PC-3 (cell line): Measurements from ENCODE around the gene MORN5. TPM values are rescaled to one million over a fixed set of nuclear protein-coding genes. Genes with fewer than 3 reads are reported as not detected.
A peak's percentile ranks its signal among the peaks of the same experiment; 100 is the strongest.

ENCODE experiments used
- ATAC-seq: fragments of 200-7000 bp; cut with Tn5 transposase; 2 replicates; pipeline ENCODE4 v1.9.1; 2020; ENCODE audit warnings: mild to moderate bottlenecking, moderate library complexity
- BruUV-seq: library from RNA; stranded (reverse); fragments of 400-500 nt; replicated peaks from 2 replicates; lab custom pipeline; 2021; lab: Mats Ljungman, UMichigan
- CTCF ChIA-PET: fragments of 300-600 bp; sonication (Branson Sonifier 250); formaldehyde crosslinking; loops from one replicate; lab custom pipeline; 2022; ENCODE audit warnings: antibody characterized with exemption; lab: Charles Lee
- POLR2A ChIA-PET: fragments of 300-600 bp; sonication (Branson Sonifier 250); formaldehyde crosslinking; loops from one replicate; lab custom pipeline; 2022; ENCODE audit warnings: antibody characterized with exemption; ENCODE audit not compliant: unreplicated experiment; lab: Charles Lee
- DNase-seq: peaks from one replicate; pipeline ENCODE4 v3.0.0-alpha.2; 2015
- H2AFZ ChIP-seq: fragments of 300-600 bp; sonication (generic); 2 replicates; pipeline ENCODE4 v1.6.0; 2016; ENCODE audit warnings: antibody characterized with exemption, low read length
- H3F3A ChIP-seq: fragments of 300-600 bp; sonication (generic); one replicate; pipeline ENCODE4 v1.6.0; 2017; ENCODE audit warnings: antibody characterized with exemption, low read length, control low read depth, mild to moderate bottlenecking; ENCODE audit not compliant: unreplicated experiment
- H3K27ac ChIP-seq: fragments of 300-600 bp; sonication (generic); 2 replicates; pipeline ENCODE4 v1.5.1; 2016; ENCODE audit warnings: mild to moderate bottlenecking, low read length
- H3K27me3 ChIP-seq: fragments of 300-600 bp; sonication (generic); 2 replicates; pipeline ENCODE4 v1.6.1; 2016; ENCODE audit warnings: low read length, mixed read lengths
- H3K36me3 ChIP-seq: fragments of 300-600 bp; sonication (generic); 2 replicates; pipeline ENCODE4 v1.6.1; 2016; ENCODE audit warnings: low read depth, mixed run types, low read length, mixed read lengths
- H3K4me1 ChIP-seq: fragments of 300-600 bp; sonication (generic); 2 replicates; pipeline ENCODE4 v1.5.1; 2016; ENCODE audit warnings: low read length; ENCODE audit not compliant: insufficient read depth
- H3K4me2 ChIP-seq: fragments of 300-600 bp; sonication (generic); 2 replicates; pipeline ENCODE4 v1.6.0; 2016; ENCODE audit warnings: low read length
- H3K4me3 ChIP-seq: fragments of 300-600 bp; sonication (generic); 2 replicates; pipeline ENCODE4 v1.5.1; 2016; ENCODE audit warnings: mild to moderate bottlenecking, low read length, mixed read lengths
- H3K79me2 ChIP-seq: fragments of 300-600 bp; sonication (generic); 2 replicates; pipeline ENCODE4 v1.6.1; 2017; ENCODE audit warnings: low read length, mixed read lengths
- H3K9ac ChIP-seq: fragments of 300-600 bp; sonication (generic); 2 replicates; pipeline ENCODE4 v1.6.0; 2016; ENCODE audit warnings: mild to moderate bottlenecking, low read length
- H3K9me2 ChIP-seq: fragments of 300-600 bp; sonication (generic); replicated peaks from 2 replicates; pipeline ENCODE4 v1.6.1; 2016; ENCODE audit warnings: mixed run types, low read length, mixed read lengths
- H3K9me3 ChIP-seq: fragments of 300-600 bp; sonication (generic); 2 replicates; pipeline ENCODE4 v1.6.1; 2016; ENCODE audit warnings: low read length, mixed read lengths
- H4K20me1 ChIP-seq: fragments of 300-600 bp; sonication (generic); 2 replicates; pipeline ENCODE4 v1.6.1; 2016; ENCODE audit warnings: low read length, mixed read lengths
- CTCF ChIP-seq: fragments of 300-600 bp; sonication (generic); conservative IDR thresholded peaks from 2 replicates; pipeline ENCODE4 v1.5.1; 2017; ENCODE audit warnings: antibody characterized with exemption, low read depth, mild to moderate bottlenecking, low read length
- EZH2 ChIP-seq: fragments of 300-600 bp; sonication (generic); IDR thresholded peaks from one replicate; pipeline ENCODE4 v1.6.1; 2017; ENCODE audit warnings: antibody characterized with exemption, mild to moderate bottlenecking, low read length; ENCODE audit not compliant: unreplicated experiment
- EZH2phosphoT487 ChIP-seq: fragments of 300-600 bp; sonication (generic); IDR thresholded peaks from 2 replicates; pipeline ENCODE4 v1.6.1; 2018; ENCODE audit warnings: mild to moderate bottlenecking, antibody characterized with exemption, low read length, borderline replicate concordance
- intact Hi-C: fragments of 100-400 bp; cut with micrococcal nuclease; formaldehyde crosslinking; loops from 2 replicates; pipeline ENCODE4 v1.9.0; 2023
- total RNA-seq: library from RNA; depleted of rRNA; stranded (reverse); fragments of >200 nt; gene quantifications from 2 replicates; pipeline ENCODE4 v1.2.3, GENCODE V29; 2014

Gene MORN5
- total RNA-seq, 1 experiment from 2014 or later = not detected

- Histone ChIP-seq H3K27ac (no peak overlapping the region), H3K4me2 (no peak overlapping the region), H3K79me2 (no peaks in the 10 kb centered on the region), H3K4me3 (no peak overlapping the region), H3F3A (no peaks in the 10 kb centered on the region), H3K27me3 (no peaks in the 10 kb centered on the region), H3K9me3 (no peaks in the 10 kb centered on the region), H3K9me2 (no peaks in the 10 kb centered on the region), H3K9ac (no peak overlapping the region), H2AFZ (no peak overlapping the region), H3K36me3 (no peaks in the 10 kb centered on the region), H4K20me1 (no peaks in the 10 kb centered on the region), H3K4me1 (peaks cover 14% of the 10 kb centered on the region)
- DNase-seq (no peak), ATAC-seq (no peak)
- intact Hi-C loops = loop anchor here (10.0 kb wide), 1 partner anchor 140 kb away; the partner anchor contains the start of genes MRRF and RBM18
- TF ChIP-seq CTCF = no peak
- no peak for TF ChIP-seq EZH2phosphoT487
- no peak for TF ChIP-seq EZH2
- no TSS peak for BruUV-seq
- ChIA-PET CTCF (interaction anchor here (0.5 to 2.6 kb wide), 7 partner anchors 11 to 685 kb away, joined by 3 to 34 read pairs (median 4); partner anchors contain the start of genes MORN5, MRRF, NDUFA8 and RBM18), POLR2A (interaction anchor here (0.6 kb wide), 1 partner anchor 1131 kb away, joined by 5 read pairs; no protein-coding TSS in a partner anchor)
These were observed 35.2 kb upstream of the MORN5 start for GRCh38 chr9:122124528-122124927.

- no peak overlapping the region for H2AFZ ChIP-seq
- no peaks in the 10 kb centered on the region for H3K9me3 ChIP-seq
- CTCF ChIA-PET = interaction anchor here (0.6 to 2.6 kb wide), 6 partner anchors 26 to 684 kb away, joined by 3 to 34 read pairs (median 4); partner anchors contain the start of genes MORN5, MRRF, NDUFA8 and RBM18
- no peaks in the 10 kb centered on the region for H4K20me1 ChIP-seq
- ATAC-seq = peak; percentile 76
- POLR2A ChIA-PET = interaction anchor here (0.6 kb wide), 1 partner anchor 1130 kb away, joined by 5 read pairs; no protein-coding TSS in a partner anchor
- peak; percentile 74 for DNase-seq
- H3K9me2 ChIP-seq = no peaks in the 10 kb centered on the region
- no TSS peak for BruUV-seq
- intact Hi-C loops = loop anchor here (1.0 to 10.0 kb wide), 4 partner anchors 102 to 328 kb away; partner anchors contain the start of genes LHX6, MRRF and RBM18
- TF ChIP-seq CTCF (peak; percentile 89), EZH2 (no peak), EZH2phosphoT487 (no peak)
- H3F3A ChIP-seq = no peaks in the 10 kb centered on the region
- H3K79me2 ChIP-seq = no peaks in the 10 kb centered on the region
- no peak overlapping the region for H3K27ac ChIP-seq
- H3K36me3 ChIP-seq = no peaks in the 10 kb centered on the region
- H3K9ac ChIP-seq = no peak overlapping the region
- H3K27me3 ChIP-seq = no peaks in the 10 kb centered on the region
- H3K4me2 ChIP-seq = no peak overlapping the region
- H3K4me3 ChIP-seq = no peak overlapping the region
- H3K4me1 ChIP-seq = peaks cover 14% of the 10 kb centered on the region
These were observed 34.6 kb upstream of the MORN5 start for GRCh38 chr9:122125158-122125508.
